HAP-1 (cell line): ENCODE measurements around the gene TFAP2A.

Source experiments
- DNase-seq, 2 experiments: peaks; one replicate each; pipeline ENCODE4 v3.0.0-alpha.2; 2016 to 2020; ENCODE audit warnings: low spot score in 2 of 2
- H3K27me3 ChIP-seq: fragments of 250-450 bp; sonication (Bioruptor Pico); 2 replicates; pipeline ENCODE4 v1.5.1; 2020; ENCODE audit warnings: low read depth, mild to moderate bottlenecking, moderate library complexity
- H3K36me3 ChIP-seq: fragments of 250-450 bp; sonication (Bioruptor Pico); replicated peaks from 2 replicates; pipeline ENCODE4 v1.5.1; 2020; ENCODE audit warnings: mild to moderate bottlenecking
- H3K4me1 ChIP-seq: fragments of 250-450 bp; sonication (Bioruptor Pico); 2 replicates; pipeline ENCODE4 v1.5.1; 2020; ENCODE audit warnings: mild to moderate bottlenecking
- H3K4me3 ChIP-seq: fragments of 250-450 bp; sonication (Bioruptor Pico); 2 replicates; pipeline ENCODE4 v1.5.1; 2020; ENCODE audit warnings: mild to moderate bottlenecking, moderate library complexity
- H3K9me3 ChIP-seq: fragments of 250-450 bp; sonication (Bioruptor Pico); 2 replicates; pipeline ENCODE4 v1.5.1; 2020; ENCODE audit warnings: mild to moderate bottlenecking, moderate library complexity
- in situ Hi-C: fragments of 300-500 bp; cut with MboI; formaldehyde crosslinking; loops from 3 replicates; pipeline ENCODE4 v1.14.3; 2020; ENCODE audit warnings: low sequenced_read_pairs, inconsistent platforms, mixed read lengths

Gene TFAP2A

DNA sequence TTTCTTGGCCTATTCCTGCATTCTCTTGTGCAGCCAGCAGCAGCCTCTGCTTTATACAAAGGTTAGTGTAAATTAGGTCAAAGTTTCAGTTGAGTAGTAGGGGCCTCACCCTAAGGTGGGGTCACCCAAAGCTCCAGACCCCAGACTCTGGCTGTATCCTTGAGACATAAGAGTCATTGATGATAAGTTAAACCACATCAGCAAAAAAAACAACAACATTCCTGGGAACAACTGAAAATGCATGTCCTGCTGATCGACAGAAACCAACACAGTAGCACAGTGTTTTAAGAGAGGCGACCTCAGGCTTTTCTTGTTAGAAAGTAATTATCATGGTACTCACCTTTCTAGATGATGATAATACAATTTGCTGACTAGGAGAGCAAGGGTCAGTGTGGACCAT lies 52.6 kb downstream of the TFAP2A start:
- no peak for DNase-seq
- no peaks in the 10 kb centered on the region for H3K4me1 ChIP-seq
- H3K9me3 ChIP-seq: no peaks in the 10 kb centered on the region; the same call in 1 of the 2 replicates
- no peak overlapping the region for H3K4me3 ChIP-seq
- in situ Hi-C loops: no loop called here
- no peaks in the 10 kb centered on the region for H3K36me3 ChIP-seq
- no peaks in the 10 kb centered on the region for H3K27me3 ChIP-seq

DNA sequence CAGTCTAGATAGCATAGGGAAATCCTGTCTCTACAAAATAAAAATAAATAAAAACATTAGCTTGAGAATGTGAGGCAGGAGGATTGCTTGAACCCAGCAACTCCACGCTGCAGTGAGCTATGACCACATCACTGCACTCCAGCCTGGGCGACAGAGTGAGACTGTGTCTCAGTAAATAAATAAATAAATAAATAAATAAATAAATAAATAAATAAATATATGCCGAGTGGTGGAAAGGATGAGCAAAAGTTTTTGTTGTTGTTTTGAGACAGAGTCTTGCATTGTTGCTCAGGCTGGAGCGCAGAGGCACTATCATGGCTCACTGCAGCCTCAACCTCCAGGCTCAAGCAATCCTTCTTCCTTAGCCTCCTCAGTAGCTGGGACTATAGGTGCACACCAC lies 53.4 kb downstream of the TFAP2A start:
- in situ Hi-C loops: no loop called here
- Histone ChIP-seq H3K27me3 (no peaks in the 10 kb centered on the region), H3K36me3 (no peaks in the 10 kb centered on the region), H3K4me1 (no peaks in the 10 kb centered on the region), H3K9me3 (no peaks in the 10 kb centered on the region; the same call in 1 of the 2 replicates), H3K4me3 (no peak overlapping the region)
- DNase-seq: no peak

DNA sequence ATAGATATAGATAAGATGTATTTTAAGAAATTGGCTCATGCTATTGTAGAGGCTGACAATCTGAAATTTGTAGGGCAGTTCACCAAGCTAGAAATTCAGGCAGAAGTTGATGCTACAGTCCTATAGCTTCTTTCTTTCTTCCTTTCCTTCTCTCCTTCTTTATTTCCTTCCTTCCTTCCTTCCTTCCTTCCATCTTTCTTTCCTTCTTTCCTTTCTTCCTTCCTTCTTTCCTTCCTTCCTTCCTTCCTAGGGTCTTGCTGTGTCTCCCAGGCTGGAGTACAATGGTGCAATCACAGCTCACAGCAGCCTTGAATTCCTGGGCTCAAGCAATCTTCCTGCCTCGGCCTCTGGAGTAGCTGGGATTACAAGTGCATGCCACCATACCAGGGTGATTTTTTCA lies 55.3 kb downstream of the TFAP2A start:
- no peak for DNase-seq
- Histone ChIP-seq H3K9me3 (no peaks in the 10 kb centered on the region; the same call in 1 of the 2 replicates), H3K36me3 (no peaks in the 10 kb centered on the region), H3K4me1 (no peaks in the 10 kb centered on the region), H3K27me3 (no peaks in the 10 kb centered on the region), H3K4me3 (no peak overlapping the region)
- in situ Hi-C loops: no loop called here

DNA sequence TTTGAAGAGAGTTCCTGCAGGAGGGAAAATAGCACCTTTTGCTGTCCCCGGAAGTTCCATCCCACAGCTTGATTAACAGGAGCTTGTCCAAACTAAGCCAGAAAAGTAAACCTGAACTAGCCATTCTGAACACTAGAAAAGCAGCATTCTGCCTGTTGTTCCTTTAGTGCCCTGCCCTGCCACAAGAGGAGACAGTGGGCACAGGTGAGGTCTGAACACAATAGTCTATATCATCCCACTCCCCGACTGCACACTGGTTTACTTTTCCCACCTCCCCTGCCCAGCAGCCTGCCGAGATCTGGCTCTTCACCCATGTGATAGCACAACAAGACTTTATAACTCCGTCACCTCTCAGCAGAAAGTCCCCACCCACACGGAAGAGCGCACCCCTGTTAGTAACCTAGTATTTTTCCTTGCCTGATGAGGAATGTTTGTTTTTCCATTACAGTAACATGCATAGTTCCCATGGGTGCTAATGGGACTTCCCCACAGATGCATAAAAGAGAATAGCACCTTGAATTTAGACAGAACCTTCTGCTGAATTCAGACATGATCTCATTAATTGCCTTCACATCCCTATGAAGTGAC lies 59.7 kb downstream of the TFAP2A start:
- Histone ChIP-seq H3K4me3 (no peak overlapping the region), H3K4me1 (no peaks in the 10 kb centered on the region), H3K9me3 (0 out of 2 replicates have a peak, but pooled peaks cover 3% of the 10 kb centered on the region), H3K36me3 (no peaks in the 10 kb centered on the region), H3K27me3 (no peaks in the 10 kb centered on the region)
- in situ Hi-C loops: no loop called here
- DNase-seq: no peak

DNA sequence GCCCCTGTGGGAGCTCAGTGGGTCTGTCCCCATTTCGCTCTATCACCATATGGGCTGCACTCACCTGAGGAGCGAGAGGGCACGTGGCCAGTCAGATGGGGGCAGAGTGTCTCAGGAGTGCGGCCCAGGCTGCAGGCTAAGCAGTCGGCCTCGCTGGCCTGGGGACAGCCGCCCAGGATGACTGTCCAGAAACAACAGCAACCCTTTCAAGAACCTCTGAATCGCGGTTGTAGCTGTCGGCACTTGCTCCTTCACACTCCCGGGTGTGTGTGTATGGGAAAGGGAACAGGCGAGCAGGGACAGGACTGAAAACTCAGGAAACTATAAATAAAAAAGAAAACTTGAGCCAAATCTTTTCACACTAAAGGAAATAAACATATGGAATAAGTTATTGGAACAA lies 63.1 kb downstream of the TFAP2A start:
- no peaks in the 10 kb centered on the region for H3K27me3 ChIP-seq
- H3K4me3 ChIP-seq: no peak overlapping the region
- H3K9me3 ChIP-seq: 0 out of 2 replicates have a peak, but pooled peaks cover 3% of the 10 kb centered on the region
- no peaks in the 10 kb centered on the region for H3K36me3 ChIP-seq
- in situ Hi-C loops: no loop called here
- DNase-seq: no peak
- no peaks in the 10 kb centered on the region for H3K4me1 ChIP-seq

DNA sequence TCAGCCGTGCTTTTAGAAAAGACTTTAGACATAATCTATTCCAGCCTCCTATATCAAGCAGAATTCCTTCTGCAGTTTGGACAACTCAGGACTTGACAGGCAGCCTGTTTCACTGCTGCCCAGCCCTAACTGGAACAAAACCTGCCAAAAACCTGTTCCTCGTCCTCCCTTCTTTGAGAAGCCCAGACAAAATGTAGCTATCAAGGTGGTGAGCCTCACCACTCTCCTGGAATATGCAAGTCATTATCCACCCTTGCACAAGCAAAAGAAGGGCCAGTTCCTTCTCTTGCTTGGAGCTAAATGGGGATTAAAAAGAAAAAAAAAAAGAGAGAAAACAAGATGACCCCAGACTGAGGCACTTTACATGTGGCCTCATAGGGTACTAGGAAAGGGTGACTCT lies 64.2 kb downstream of the TFAP2A start:
- no peak for DNase-seq
- in situ Hi-C loops: no loop called here

DNA sequence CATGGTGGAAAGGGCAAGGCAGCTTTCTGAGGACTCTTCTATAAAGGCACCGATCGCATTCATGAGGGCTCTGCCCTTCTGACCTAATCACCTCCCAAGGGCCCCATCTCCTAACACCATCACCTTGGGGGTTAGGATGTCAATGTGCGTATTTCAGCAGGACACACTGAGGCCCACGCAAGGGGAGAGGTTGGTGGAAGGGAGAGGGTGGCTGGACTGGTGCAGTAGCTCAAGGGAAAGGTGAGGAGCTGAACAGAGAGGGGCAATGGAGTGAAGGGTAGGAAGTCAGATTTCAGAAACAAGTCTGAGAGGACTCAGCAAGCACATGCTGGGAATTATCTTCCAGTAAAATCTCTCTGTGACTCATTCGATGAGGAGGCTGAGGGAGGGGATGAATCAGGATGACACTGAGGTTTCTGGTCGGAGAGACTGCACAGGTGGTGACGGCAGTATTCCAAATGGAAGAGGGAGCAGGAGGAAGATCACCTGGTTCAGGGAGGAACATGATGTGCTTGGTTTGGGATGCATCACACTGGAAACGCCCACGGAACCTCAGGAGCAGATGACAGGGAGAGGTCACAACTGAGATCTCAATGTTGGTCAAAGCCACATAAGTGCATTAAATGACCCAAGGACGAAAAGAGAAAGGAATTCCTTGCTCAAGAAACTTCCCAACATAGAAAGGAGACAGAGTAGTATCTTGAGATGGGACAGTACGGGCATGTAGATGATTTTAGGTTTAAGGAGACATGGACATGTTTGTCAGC lies 67.1 kb downstream of the TFAP2A start:
- no peaks in the 10 kb centered on the region for H3K27me3 ChIP-seq
- no peak for DNase-seq
- in situ Hi-C loops: no loop called here

More for the DNA sequence above, 64.2 kb downstream of the TFAP2A start:
- Histone ChIP-seq H3K9me3 (0 out of 2 replicates have a peak, but pooled peaks cover 3% of the 10 kb centered on the region), H3K4me1 (no peaks in the 10 kb centered on the region), H3K36me3 (no peaks in the 10 kb centered on the region), H3K4me3 (no peak overlapping the region), H3K27me3 (no peaks in the 10 kb centered on the region)

More for the DNA sequence above, 67.1 kb downstream of the TFAP2A start:
- H3K36me3 ChIP-seq: no peaks in the 10 kb centered on the region
- H3K4me1 ChIP-seq: no peaks in the 10 kb centered on the region
- no peaks in the 10 kb centered on the region for H3K9me3 ChIP-seq
- H3K4me3 ChIP-seq: no peak overlapping the region
